GM18909 (cell line): ENCODE measurements around the gene PACS1.
A peak's percentile ranks its signal among the peaks of the same experiment; 100 is the strongest.

Source experiments
- ATAC-seq: cut with Tn5 transposase; IDR thresholded peaks from one replicate; pipeline ENCODE4 v1.9.1; 2021; ENCODE audit warnings: mild to moderate bottlenecking; ENCODE audit not compliant: unreplicated experiment, poor library complexity

The PACS1 gene

GRCh38 chr11:66048547-66049323, 21.3 kb upstream of the PACS1 start, which contains the start of gene GAL3ST3:
GAL3ST3 (minus strand) TSS chr11:66049161; CDS start chr11:66045415, 3,746 bp downstream.
- ATAC-seq, result no peak

GRCh38 chr11:66050581-66051231, 19.4 kb upstream of the PACS1 start:
- no peak for ATAC-seq

GRCh38 chr11:66051371-66051765, 18.7 kb upstream of the PACS1 start:
- no peak for ATAC-seq

DNA sequence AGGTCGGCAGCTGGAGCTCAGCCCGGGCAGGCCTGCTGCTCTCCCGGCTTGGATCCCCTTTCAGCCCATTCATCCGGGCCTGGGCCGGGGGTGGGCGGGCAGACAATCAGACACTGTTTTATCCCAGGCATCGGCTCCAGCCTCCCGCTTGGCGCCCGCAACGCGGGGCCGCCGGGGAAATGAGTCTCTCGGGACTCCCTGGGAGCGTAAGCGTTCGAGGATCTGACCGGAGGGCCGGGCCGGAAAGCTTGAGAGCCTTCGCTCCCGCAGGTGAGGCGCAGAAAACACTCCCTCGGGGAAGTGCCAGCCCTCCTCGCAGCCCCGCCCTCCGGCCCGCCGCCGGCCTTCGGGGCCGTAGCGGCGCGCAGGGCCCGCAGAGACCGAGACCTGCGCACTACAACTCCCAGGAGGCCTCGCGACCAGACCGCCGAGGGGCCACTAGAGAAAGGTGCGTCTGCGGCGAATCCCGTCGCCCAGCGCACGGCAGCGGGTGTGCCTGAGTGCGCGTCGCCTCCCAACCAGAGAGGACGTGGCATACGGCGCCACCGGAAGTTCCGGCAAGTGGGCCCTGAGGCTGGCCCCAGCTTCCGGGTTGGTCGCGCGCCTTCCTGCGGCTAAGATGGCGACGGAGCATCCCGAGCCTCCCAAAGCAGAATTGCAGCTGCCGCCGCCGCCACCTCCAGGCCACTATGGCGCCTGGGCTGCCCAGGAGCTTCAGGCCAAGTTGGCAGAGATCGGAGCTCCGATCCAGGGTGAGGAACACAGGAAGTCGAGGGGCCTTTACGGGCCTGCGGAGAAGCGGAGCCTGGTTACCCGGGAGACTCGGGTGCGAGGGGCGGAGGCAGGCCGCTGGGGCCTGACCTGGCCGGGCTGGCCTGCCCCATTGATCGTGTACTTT, 18.1 kb upstream of the PACS1 start, which contains the start of gene SF3B2:
Gene SF3B2, plus strand, starts transcription at position 599 of the 898 bp plus-strand sequence. Its CDS starts 21 bp downstream, at position 620.
- peak; percentile 95 for ATAC-seq

- ATAC-seq, result no peak
Observed at GRCh38 chr11:66052664-66052982, 17.4 kb upstream of the PACS1 start.

DNA sequence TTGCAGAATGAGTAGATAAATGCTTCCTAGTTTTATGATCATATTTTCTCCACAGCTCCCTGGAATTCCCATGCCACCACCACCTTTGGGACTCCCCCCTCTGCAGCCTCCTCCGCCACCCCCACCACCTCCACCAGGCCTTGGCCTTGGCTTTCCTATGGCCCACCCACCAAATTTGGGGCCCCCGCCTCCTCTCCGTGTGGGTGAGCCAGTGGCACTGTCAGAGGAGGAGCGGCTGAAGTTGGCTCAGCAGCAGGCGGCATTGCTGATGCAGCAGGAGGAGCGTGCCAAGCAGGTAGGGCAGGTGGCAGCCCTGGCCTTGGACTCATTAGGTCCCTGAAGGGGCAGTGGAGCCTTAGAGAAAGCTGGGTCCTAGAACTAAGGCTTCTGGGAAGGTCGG, 15.1 kb upstream of the PACS1 start:
- ATAC-seq, result no peak

GRCh38 chr11:66056501-66056900, 13.6 kb upstream of the PACS1 start:
- no peak for ATAC-seq

- ATAC-seq, result no peak
Observed at GRCh38 chr11:66059966-66060680, 9.9 kb upstream of the PACS1 start.

DNA sequence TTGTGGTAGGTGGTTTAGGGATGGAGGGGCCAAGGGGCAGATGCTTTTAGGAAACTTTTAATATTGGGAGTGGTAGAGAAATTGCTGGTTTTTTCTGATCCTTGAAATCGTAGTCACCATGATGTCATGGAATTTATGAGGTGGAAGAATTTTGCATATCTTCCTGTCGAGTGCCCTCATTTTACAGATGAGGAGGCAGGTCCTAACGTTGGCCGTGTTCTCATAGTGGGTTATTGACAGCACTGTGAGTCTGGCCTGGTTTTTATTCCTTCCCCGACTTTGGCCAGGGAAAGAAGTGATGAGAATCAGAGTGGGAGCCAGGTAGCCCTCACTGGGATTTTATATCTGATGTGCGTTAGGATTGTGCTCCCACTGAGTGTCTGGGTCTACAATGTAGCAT, 8.8 kb upstream of the PACS1 start:
- ATAC-seq, result no peak

GRCh38 chr11:66062408-66062807, 7.7 kb upstream of the PACS1 start:
- no peak for ATAC-seq

- no peak for ATAC-seq
Observed at GRCh38 chr11:66063900-66064299, 6.2 kb upstream of the PACS1 start.

- no peak for ATAC-seq
Observed at GRCh38 chr11:66064571-66064970, 5.5 kb upstream of the PACS1 start.

DNA sequence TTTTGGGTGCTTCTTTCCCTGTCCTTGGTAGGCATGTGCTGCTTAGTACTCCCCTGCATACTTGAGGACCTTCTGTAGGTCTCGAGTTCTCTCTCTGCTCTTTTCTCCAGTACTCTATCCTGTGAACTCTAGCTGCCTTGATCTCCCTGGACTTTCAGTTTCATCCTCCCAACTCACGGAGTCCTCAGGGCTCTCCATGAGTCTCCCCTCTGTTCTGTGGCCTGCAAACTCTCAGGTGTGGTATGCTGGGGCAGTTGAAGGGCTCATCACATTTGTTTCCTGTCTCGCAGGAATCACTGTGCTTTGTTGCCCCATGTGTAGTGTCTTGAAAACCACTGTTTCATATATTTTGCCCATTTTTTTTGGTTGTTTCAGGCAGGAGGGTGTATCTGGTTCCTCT, 3.3 kb upstream of the PACS1 start:
- no peak for ATAC-seq

- ATAC-seq, result no peak
Observed at GRCh38 chr11:66067640-66068039, 2.4 kb upstream of the PACS1 start.

GRCh38 chr11:66068154-66068821, 1.8 kb upstream of the PACS1 start:
- ATAC-seq, result no peak

DNA sequence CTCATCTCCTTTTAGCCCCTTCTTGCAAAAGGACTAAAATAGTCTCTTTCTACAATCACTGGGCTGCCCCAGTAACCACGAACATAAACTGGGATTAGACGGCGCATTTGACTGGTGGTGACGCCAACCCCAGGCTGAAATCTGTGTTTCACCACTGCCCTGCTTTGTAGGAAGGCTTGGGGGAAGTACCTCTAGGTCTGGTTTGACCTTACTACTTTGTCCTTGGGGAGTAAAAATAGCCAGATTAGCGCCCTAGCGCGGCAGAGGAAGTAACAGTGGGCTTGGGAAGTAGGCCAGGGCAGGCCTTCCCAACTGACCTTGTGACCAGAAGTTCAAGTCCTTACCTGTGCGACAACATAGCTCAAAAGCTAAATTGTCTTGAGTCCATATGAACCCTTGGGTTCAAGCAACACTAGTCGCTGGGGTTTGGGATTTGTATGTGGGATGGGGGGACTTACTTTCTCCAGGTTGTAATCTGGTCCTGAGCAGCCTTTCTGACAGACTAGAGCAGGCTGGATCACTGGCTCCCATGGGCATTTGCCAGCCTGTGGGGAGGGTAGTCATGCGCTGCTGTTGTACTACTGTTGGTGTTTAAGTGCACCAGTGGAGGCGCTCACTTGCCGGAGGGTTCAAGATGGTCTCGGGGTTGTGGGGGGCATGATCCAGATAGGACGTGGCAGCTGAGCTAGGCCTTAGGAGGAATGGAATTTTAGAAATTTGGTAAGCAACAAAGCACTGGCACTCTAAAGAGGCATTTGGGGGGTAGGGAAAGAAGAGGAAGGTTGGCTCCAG, 953 bp upstream of the PACS1 start:
- ATAC-seq, result peak; percentile 7

DNA sequence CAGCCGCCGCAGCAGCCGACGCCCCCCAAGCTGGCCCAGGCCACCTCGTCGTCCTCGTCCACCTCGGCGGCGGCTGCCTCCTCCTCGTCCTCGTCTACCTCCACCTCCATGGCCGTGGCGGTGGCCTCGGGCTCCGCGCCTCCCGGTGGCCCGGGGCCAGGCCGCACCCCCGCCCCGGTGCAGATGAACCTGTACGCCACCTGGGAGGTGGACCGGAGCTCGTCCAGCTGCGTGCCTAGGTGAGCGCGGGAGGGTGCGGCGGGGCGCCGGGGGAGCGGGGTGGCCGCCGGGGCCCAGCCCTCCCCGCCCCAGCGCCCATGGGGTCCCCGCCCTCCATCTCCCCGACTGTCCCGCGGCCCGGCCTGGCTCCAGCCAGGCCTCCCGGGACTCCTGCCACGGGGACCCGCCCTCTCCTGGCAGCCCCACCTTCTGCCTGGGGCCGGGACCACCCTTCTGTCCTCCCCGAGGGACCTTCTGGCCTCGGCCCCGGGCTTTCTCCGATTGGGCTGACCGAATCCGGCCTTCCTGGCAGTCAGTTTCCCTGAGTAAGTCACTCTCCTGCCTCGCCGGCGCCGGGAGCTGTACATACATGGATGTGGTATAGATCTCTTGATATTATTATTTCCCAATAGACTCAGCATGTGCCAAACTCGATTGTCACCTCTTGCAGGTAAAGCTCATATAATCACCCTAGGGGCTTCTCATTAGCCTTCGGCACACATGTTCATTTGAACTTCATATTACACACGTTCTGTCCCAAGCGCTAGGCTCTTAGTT, 720 bp downstream of the PACS1 start:
- ATAC-seq, result peak; percentile 13

DNA sequence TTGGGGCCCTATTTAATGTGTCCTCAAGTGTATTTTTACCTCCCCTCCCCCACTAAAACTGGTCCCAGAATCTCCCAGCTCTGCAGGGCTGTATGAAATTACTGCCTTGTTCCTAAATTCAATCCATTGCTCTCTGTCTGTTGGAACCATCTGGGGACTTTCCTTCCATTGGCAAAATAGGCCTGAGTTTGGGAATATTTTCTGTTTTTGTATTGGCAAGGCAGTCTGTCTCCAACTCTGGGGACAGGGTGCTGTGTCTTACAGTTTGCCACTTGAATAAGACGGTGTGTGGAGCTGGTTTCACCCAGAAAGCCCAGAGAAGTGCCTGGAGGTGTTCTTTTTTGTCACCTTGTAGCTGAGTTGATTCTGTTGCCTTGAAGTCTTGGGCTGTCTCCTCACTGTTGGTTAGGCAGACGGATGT, 1.3 kb downstream of the PACS1 start:
- ATAC-seq, result no peak
